ENCODE measurements around the gene RAB3C.
A peak's percentile ranks its signal among the peaks of the same experiment; 100 is the strongest.

RAB3C gene

DNA sequence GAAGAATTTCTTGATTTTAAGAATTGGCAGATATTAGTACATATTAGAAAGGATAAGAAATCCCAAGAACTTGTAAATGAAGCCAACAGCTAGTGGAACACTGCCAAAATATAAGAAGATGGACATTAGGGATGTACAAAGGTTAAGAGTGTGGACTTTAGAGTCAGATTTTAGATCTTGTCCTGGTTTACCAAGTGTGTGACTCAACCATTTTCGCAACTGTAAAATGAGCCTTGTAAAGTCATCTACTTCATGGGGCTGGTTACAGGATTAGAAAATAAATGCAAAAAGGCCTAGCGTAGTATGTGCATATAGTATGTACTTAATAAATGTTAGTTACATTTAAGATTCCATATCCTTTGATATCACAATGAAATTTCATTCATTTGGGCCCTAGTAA is 260.0 kb downstream of the RAB3C start:
- DNase-seq = no peak

GRCh38 chr5:58844395-58844794 is 261.5 kb downstream of the RAB3C start:
- no peak for DNase-seq

- DNase-seq = no peak
Observed at GRCh38 chr5:58847041-58847440, 264.2 kb downstream of the RAB3C start.

- DNase-seq = no peak
Observed at GRCh38 chr5:58849223-58849622, 266.3 kb downstream of the RAB3C start.

- peak; percentile 63 to 79 for DNase-seq
Observed at GRCh38 chr5:58849921-58850667, 267.2 kb downstream of the RAB3C start.

DNA sequence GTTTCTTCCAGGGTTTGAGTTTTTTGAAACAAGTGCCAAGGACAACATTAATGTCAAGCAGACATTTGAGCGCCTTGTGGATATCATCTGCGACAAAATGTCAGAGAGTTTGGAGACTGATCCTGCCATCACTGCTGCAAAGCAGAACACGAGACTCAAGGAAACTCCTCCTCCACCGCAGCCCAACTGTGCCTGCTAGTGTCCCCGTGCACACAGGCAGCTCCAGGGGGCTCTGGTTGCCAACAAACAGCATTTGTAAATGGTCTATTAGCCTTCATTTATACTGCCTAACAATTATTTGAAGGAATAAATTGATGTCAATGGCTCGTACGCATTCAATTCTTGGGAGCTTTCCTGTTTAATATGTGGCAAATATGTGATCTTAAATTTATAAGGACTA is 268.3 kb downstream of the RAB3C start:
- DNase-seq = no peak

GRCh38 chr5:58851571-58851970 is 268.7 kb downstream of the RAB3C start:
- DNase-seq = no peak

- DNase-seq = no peak
Observed at GRCh38 chr5:58852566-58852965, 269.7 kb downstream of the RAB3C start.

DNA sequence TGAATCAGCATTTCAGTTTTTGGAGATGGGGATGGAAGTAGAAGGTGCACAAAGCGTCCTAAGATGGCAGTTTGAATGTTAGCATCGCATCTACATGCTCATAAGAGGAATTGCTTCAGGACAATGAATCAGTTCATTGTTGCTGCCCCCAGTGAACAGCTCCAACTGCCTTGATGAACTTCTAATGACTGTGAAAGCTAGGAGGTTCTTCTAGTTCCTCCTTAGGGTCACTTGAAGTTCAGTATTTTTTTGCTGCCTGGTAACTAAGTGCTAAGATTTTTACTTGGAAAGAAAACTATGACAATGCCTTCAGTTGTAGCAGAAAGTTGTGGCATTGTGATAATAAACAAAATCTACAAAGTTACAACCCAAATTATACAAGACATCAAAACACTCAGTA is 271.6 kb downstream of the RAB3C start:
- DNase-seq = no peak

DNA sequence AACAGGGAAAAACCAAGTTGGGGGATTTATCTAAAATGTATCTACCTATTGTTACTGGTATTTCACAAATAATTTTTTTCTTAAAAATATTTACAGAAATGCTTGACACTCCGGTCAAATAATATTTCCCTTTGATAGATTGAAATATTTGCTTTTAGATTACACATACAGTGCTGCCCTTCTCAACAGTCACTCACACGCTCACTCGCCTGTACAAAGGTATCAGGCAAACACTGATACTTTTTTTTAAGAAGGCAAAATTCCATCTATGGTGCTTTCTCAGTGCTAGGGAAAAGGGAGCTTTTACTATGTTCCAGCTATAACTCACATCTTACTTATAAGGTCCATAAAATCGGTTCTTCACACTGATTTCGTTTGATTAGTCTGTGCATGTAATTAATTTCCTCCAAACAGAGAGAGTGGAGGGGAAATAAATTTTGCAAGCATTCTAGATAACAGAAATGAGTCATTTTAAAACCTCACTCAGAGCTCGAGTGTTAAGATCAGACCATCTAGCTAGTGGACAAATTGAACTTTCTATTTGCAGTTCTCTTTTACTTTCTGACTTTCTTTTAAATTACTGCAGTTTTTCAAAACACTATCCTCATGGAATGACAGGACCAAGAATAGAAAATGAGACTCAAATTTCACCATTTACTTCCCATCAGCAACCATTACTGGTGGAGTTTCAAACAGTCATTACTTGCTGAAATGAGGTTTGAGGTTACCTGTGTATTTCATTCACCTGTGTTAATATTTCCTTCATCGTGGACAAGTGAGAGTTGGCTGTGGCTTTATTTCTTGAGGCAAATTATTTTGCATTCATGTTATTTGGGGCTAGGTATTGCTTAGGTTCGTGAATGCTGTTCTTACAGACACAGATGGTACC is 273.2 kb downstream of the RAB3C start:
- DNase-seq = no peak

GRCh38 chr5:58857609-58858008 is 274.7 kb downstream of the RAB3C start:
- DNase-seq = no peak

- no peak for DNase-seq
Observed at GRCh38 chr5:58860680-58861079, 277.8 kb downstream of the RAB3C start.

DNA sequence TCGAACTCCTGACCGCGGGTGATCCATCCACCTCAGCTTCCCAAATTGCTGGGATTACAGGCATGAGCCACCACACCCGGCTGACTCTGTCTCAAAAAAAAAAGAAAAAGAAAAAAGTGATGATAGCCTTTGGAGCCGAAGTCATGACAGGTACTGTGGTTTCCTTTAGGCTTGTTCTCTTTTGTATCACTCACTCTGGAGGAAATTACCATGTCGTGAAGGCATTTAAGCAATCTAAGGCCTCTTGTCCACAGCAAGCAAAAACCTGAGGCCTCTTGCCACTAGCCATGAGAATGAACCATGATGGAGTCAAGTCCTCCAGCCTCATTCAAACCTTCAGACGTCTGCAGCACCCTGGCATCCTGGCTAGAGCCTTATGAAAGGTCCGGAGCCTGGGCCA is 286.1 kb downstream of the RAB3C start:
- DNase-seq = no peak

- DNase-seq = peak; percentile 39 to 71
Observed at GRCh38 chr5:58871648-58872242, 288.9 kb downstream of the RAB3C start.

- DNase-seq = no peak
Observed at GRCh38 chr5:58872670-58873273, 289.9 kb downstream of the RAB3C start.

DNA sequence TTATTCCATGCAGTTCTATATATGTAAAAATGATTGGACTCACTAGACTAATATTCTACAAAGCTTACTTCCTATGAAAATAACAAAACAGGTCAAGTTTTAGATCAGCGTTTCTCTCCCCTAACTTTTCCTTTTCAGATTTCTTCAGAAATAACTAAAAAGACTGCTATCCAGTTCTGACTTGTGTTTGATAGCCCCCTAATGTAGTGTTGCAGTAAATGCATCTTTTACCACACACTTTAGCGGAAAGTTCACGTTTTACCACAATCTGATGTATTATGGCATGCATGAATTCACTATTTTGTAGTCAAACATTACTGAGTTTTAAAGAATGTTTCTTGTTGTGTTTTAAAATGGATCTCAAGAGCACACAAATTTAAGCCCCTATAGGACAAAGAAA is 292.7 kb downstream of the RAB3C start:
- DNase-seq = peak in 1 of 2 experiments; percentile 24

DNA sequence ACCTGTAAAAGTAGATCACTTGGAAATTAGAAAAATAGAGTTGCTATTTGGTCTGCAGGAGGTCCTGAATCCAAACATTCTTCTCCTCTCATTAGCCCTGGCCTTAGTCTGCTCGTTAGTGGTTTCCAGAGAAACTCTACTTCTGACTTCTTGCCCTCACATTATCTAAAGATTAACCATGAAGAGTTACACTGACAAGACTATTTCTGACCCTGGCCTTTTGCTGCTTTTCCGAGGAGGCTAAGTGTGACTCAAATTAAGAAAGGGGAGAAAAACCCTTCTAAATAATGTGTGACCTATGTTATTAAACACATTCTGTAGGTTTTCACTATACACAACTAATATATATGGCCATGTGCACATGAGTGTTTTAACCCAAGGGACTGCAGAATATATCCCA is 302.4 kb downstream of the RAB3C start:
- DNase-seq = no peak

DNA sequence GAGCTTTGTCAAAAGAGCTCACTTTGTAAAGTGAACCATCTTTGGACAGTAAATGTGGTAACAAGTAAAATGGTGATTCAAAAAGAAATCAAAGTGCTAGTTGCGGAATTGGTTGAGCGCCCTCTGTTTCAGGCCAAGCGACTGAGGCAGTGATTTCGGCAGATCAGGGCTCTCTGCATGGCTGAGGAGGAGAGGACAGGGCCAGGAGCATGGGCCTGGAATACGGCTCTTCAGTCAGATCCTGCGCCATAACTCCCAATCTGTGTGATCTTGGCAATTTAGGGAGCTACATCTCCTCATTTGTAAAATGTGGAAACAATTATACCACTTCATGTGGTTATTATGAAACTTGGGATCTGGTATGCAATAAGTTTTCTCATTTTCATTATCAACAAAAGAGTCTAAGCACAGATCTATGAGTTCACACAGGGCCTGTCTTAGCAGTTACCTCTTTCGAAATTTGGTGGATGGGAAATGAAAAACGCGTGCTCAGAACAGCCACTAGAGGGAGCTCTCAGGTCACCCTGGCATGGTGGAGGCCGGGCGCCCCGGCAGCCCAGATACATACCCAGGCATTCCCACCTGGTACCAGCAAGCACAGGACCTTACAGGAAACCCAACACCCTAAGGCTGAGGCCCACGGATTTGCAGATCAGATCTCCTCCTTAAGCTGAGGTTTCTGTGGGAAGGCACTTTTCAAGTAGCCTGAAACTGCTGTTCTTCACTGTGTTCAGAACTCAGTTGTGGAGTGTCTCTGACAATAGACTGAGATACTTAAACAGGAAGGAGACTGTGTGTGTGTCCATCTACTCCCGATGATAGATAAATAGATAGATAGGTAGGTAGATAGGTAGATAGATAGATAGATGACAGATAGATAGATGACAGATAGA is 303.7 kb downstream of the RAB3C start:
- DNase-seq = peak; percentile 82 to 83

DNA sequence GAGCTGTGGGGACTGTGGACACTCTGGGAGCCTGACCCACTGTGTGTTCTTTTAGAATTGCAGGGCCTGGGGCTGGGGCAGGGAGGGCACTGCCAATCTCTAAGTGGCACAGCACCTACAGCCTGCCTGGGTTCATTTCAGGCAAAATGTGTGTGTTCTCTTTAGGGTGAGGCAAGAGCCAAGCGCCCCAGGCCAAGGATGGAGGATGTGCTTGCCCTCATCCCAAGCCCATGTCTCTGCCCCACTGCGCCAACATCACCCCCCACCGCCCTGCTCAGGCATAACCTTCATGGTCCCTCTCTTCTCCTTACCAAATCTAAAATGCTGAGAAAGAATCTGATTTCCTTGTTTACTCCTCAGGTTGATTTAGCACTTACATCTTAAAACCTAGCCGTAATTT is 304.4 kb downstream of the RAB3C start:
- DNase-seq = no peak

GRCh38 chr5:58887721-58888409 is 305.0 kb downstream of the RAB3C start:
- DNase-seq = no peak

- no peak for DNase-seq
Observed at GRCh38 chr5:58890265-58890664, 307.4 kb downstream of the RAB3C start.

- DNase-seq = no peak
Observed at GRCh38 chr5:58890701-58891085, 307.8 kb downstream of the RAB3C start.

All from Kasumi-1 (cell line).